Hepatocyte (in vitro differentiated cells): ENCODE measurements around the gene NME4.

Experiments
- CTCF ChIP-seq: fragments of 200-600 bp; sonication (generic); IDR thresholded peaks from 2 replicates; pipeline ENCODE4 v1.5.1; 2016; ENCODE audit warnings: antibody characterized with exemption, mild to moderate bottlenecking; ENCODE audit not compliant: poor library complexity
- EZH2 ChIP-seq: fragments of 200-600 bp; sonication (generic); IDR thresholded peaks from 2 replicates; pipeline ENCODE4 v1.6.1; 2016; ENCODE audit warnings: antibody characterized with exemption, mild to moderate bottlenecking, borderline replicate concordance

GRCh38 chr16:396199-396598 is 800 bp upstream of the NME4 start:
- TF ChIP-seq CTCF (no peak), EZH2 (no peak)
